Measurements from ENCODE around the gene TRIP12. TPM values are rescaled to one million over a fixed set of nuclear protein-coding genes. Genes with fewer than 3 reads are reported as not detected.
"Not testable (repeated sequence)": the region's sequence is repeated elsewhere in the genome, so short reads cannot be mapped to it uniquely, and the experiment has no call there.

TRIP12 gene
- total and polyA plus RNA-seq, 2 donors (not counting 1 experiment from before 2014, with no cell fraction given) = 30.9 to 274 TPM

GRCh38 chr2:229925201-229925600, 3.4 kb upstream of the TRIP12 start:
- no peak overlapping the region for H3K9ac ChIP-seq (ENCODE audit: low read length)
- no peaks in the 10 kb centered on the region for H3K9me3 Mint-ChIP-seq (ENCODE audit: insufficient read depth)
- H3K4me3 ChIP-seq (ENCODE audit: control extremely low read depth in 1 of 5, extremely low read depth in 1 of 5, insufficient read depth in 1 of 5, low read depth in 2 of 5, low read length in 4 of 5) = no peak overlapping the region
- H3K4me1 ChIP-seq (ENCODE audit: control insufficient read depth in 2 of 2, insufficient read depth in 2 of 2, low read length in 2 of 2) = peaks cover 7 to 12% of the 10 kb centered on the region in 2 donors
- DNase-seq (no peak), ATAC-seq (ENCODE audit: low read depth) (no peak)
- no peaks in the 10 kb centered on the region for H3K27me3 Mint-ChIP-seq
- intact Hi-C loops (cut with micrococcal nuclease) = no loop called here
- no peak for TF ChIP-seq CTCF (IDR thresholded peaks at IDR 0.05)
- no peak for TF ChIP-seq EZH2 (IDR thresholded peaks at IDR 0.05; ENCODE audit: borderline replicate concordance, insufficient read depth, low read depth, low read length, poor library complexity, severe bottlenecking)
- H3K27ac Mint-ChIP-seq = no peak overlapping the region
- POLR2A ChIA-PET = no interaction called here
- H3K79me2 ChIP-seq (ENCODE audit: control insufficient read depth, insufficient read depth, low read length) = peaks cover 19% of the 10 kb centered on the region
- H3K4me2 ChIP-seq (replicated peaks; ENCODE audit: low read depth, low read length, poor library complexity, severe bottlenecking) = no peak overlapping the region
- H3K4me3 Mint-ChIP-seq = no peak overlapping the region
- H2AFZ ChIP-seq (ENCODE audit: insufficient read depth, low read depth, low read length, poor library complexity, severe bottlenecking) = no peak overlapping the region
- no peaks in the 10 kb centered on the region for H4K20me1 ChIP-seq (ENCODE audit: control insufficient read depth, insufficient read depth, low read length, poor library complexity, severe bottlenecking)
- H3K27ac ChIP-seq (ENCODE audit: low read length in 2 of 2) = no peak overlapping the region
- no peaks in the 10 kb centered on the region for H3K9me3 ChIP-seq (ENCODE audit: control extremely low read depth in 1 of 3, control insufficient read depth in 2 of 3, insufficient read depth in 1 of 3, low read length in 2 of 3)
- H3K4me1 Mint-ChIP-seq = peaks cover 15% of the 10 kb centered on the region
- H3K36me3 ChIP-seq (replicated peaks in 1 of 2; ENCODE audit: control extremely low read depth in 1 of 2, control insufficient read depth in 1 of 2, extremely low read depth in 1 of 2, insufficient read depth in 2 of 2, low read length in 1 of 2) = no peaks in the 10 kb centered on the region
- CTCF ChIA-PET = interaction anchor here (1.0 kb wide), 1 partner anchor 235 kb away, joined by 6 read pairs; no protein-coding TSS in a partner anchor
- H3K27me3 ChIP-seq (replicated peaks in 1 of 4; ENCODE audit: control extremely low read depth in 1 of 4, control insufficient read depth in 3 of 4, insufficient read depth in 4 of 4, low read length in 3 of 4) = no peaks in the 10 kb centered on the region

- H3K27me3 Mint-ChIP-seq; ATAC-seq (ENCODE audit: low read depth); POLR2A ChIA-PET; H3K27me3 ChIP-seq (replicated peaks in 1 of 4; ENCODE audit: control extremely low read depth in 1 of 4, control insufficient read depth in 3 of 4, insufficient read depth in 4 of 4, low read length in 3 of 4); H3K27ac ChIP-seq (ENCODE audit: low read length in 2 of 2); H3K9ac ChIP-seq (ENCODE audit: low read length); H4K20me1 ChIP-seq (ENCODE audit: control insufficient read depth, insufficient read depth, low read length, poor library complexity, severe bottlenecking); H3K4me2 ChIP-seq (replicated peaks; ENCODE audit: low read depth, low read length, poor library complexity, severe bottlenecking); H3K9me3 ChIP-seq (ENCODE audit: control extremely low read depth in 1 of 3, control insufficient read depth in 2 of 3, insufficient read depth in 1 of 3, low read length in 2 of 3); H3K4me3 ChIP-seq (ENCODE audit: control extremely low read depth in 1 of 5, extremely low read depth in 1 of 5, insufficient read depth in 1 of 5, low read depth in 2 of 5, low read length in 4 of 5); H3K36me3 ChIP-seq (replicated peaks in 1 of 2; ENCODE audit: control extremely low read depth in 1 of 2, control insufficient read depth in 1 of 2, extremely low read depth in 1 of 2, insufficient read depth in 2 of 2, low read length in 1 of 2); H3K27ac Mint-ChIP-seq; DNase-seq; H3K4me3 Mint-ChIP-seq; H3K9me3 Mint-ChIP-seq (ENCODE audit: insufficient read depth); H2AFZ ChIP-seq (ENCODE audit: insufficient read depth, low read depth, low read length, poor library complexity, severe bottlenecking): not testable (repeated sequence)
- intact Hi-C loops (cut with micrococcal nuclease) = loop anchor here (5.0 kb wide), 1 partner anchor 788 kb away; the partner anchor contains the start of gene CAB39
- Histone ChIP-seq H3K4me1 (ENCODE audit: control insufficient read depth in 2 of 2, insufficient read depth in 2 of 2, low read length in 2 of 2) (peaks cover 13 to 19% of the 10 kb centered on the region in 2 donors), H3K79me2 (ENCODE audit: control insufficient read depth, insufficient read depth, low read length) (peaks cover 26% of the 10 kb centered on the region)
- CTCF ChIA-PET = interaction anchor here (1.0 kb wide), 1 partner anchor 235 kb away, joined by 6 read pairs; no protein-coding TSS in a partner anchor
- 95% methylated on average over 2 of the region's 10 CpGs for WGBS (ENCODE audit: insufficient coverage)
- peaks cover 21% of the 10 kb centered on the region for H3K4me1 Mint-ChIP-seq
These were observed 2.7 kb upstream of the TRIP12 start for GRCh38 chr2:229924541-229924940.
